GM23248 (cell line): ENCODE measurements around the gene CCNF. TPM values are rescaled to one million over a fixed set of nuclear protein-coding genes. Genes with fewer than 3 reads are reported as not detected.

Experiments used
- DNase-seq: peaks from one replicate; pipeline ENCODE4 v3.0.0-alpha.2; 2015
- H2AFZ ChIP-seq: fragments of 200-600 bp; sonication (generic); 2 replicates; pipeline ENCODE4 v1.6.1; 2016; ENCODE audit warnings: antibody characterized with exemption
- H3F3A ChIP-seq: fragments of 200-600 bp; sonication (generic); 2 replicates; pipeline ENCODE4 v1.6.1; 2016; ENCODE audit warnings: mild to moderate bottlenecking, antibody characterized with exemption, mixed run types; ENCODE audit not compliant: insufficient read depth
- H3K27ac ChIP-seq: fragments of 200-600 bp; sonication (generic); 2 replicates; pipeline ENCODE4 v1.5.1; 2016; ENCODE audit warnings: mild to moderate bottlenecking
- H3K27me3 ChIP-seq: fragments of 200-600 bp; sonication (generic); replicated peaks from 2 replicates; pipeline ENCODE4 v1.6.1; 2016; ENCODE audit warnings: mild to moderate bottlenecking; ENCODE audit not compliant: insufficient read depth
- H3K36me3 ChIP-seq: fragments of 200-600 bp; sonication (generic); 2 replicates; pipeline ENCODE4 v1.6.1; 2016; ENCODE audit warnings: low read depth, mild to moderate bottlenecking
- H3K4me1 ChIP-seq: fragments of 200-600 bp; sonication (generic); 2 replicates; pipeline ENCODE4 v1.6.1; 2016; ENCODE audit warnings: mild to moderate bottlenecking; ENCODE audit not compliant: insufficient read depth
- H3K4me2 ChIP-seq: fragments of 200-600 bp; sonication (generic); one replicate; pipeline ENCODE4 v1.6.1; 2016; ENCODE audit warnings: mild to moderate bottlenecking; ENCODE audit not compliant: unreplicated experiment
- H3K4me3 ChIP-seq: fragments of 200-600 bp; sonication (generic); 2 replicates; pipeline ENCODE4 v1.5.1; 2016; ENCODE audit warnings: mild to moderate bottlenecking
- H3K79me2 ChIP-seq: fragments of 200-600 bp; sonication (generic); 2 replicates; pipeline ENCODE4 v1.6.1; 2016; ENCODE audit warnings: mild to moderate bottlenecking; ENCODE audit not compliant: insufficient read depth
- H3K9ac ChIP-seq: fragments of 200-600 bp; sonication (generic); 2 replicates; pipeline ENCODE4 v1.6.1; 2016; ENCODE audit warnings: mild to moderate bottlenecking
- H3K9me2 ChIP-seq: fragments of 200-600 bp; sonication (generic); 2 replicates; pipeline ENCODE4 v1.6.1; 2016; ENCODE audit warnings: mixed run types, mild to moderate bottlenecking, moderate library complexity; ENCODE audit not compliant: insufficient read depth
- H3K9me3 ChIP-seq: fragments of 200-600 bp; sonication (generic); one replicate; pipeline ENCODE4 v1.6.1; 2017; ENCODE audit warnings: low read depth
- H4K20me1 ChIP-seq: fragments of 200-600 bp; sonication (generic); 2 replicates; pipeline ENCODE4 v1.6.0; 2016; ENCODE audit not compliant: insufficient read depth
- EZH2 ChIP-seq: fragments of 200-600 bp; sonication (generic); IDR thresholded peaks from 2 replicates; pipeline ENCODE4 v1.6.1; 2018; ENCODE audit warnings: antibody characterized with exemption, mild to moderate bottlenecking; ENCODE audit not compliant: insufficient read depth, poor library complexity, severe bottlenecking
- EZH2phosphoT487 ChIP-seq: fragments of 200-600 bp; sonication (generic); IDR thresholded peaks from 2 replicates; pipeline ENCODE4 v1.6.1; 2018; ENCODE audit warnings: antibody characterized with exemption, moderate library complexity, mild to moderate bottlenecking, low read depth; ENCODE audit not compliant: insufficient read depth
- WGBS, 2 experiments: methylation state at CpG; one replicate each; pipeline ENCODE4 v1.1.6; 2015 to 2017; ENCODE audit warnings: low lambda C conversion rate in 2 of 2, low coverage in 1 of 2; ENCODE audit errors: missing lambda C conversion rate in 2 of 2; 5-methylcytosine and 5-hydroxymethylcytosine counted together
- in situ Hi-C: fragments of 300-500 bp; cut with MboI; formaldehyde crosslinking; loops from 2 replicates; pipeline ENCODE4 v1.15.0; 2020
- polyA plus RNA-seq: library from polyadenylated mRNA; unstranded; fragments of >200 nt; fragmentation: Nextera tagmentation; extraction: Ambion mirVana; gene quantifications from 2 replicates; pipeline ENCODE4 v1.2.1, GENCODE V29; 2016
- total RNA-seq: library from RNA; depleted of rRNA; stranded (reverse); fragments of >200 nt; shearing (Covaris generic); gene quantifications from 2 replicates; pipeline ENCODE4 v1.2.3, GENCODE V29; 2014

Gene CCNF
- total and polyA plus RNA-seq, 2 experiments from 2014 or later = 9.3 to 11.5 TPM

DNA sequence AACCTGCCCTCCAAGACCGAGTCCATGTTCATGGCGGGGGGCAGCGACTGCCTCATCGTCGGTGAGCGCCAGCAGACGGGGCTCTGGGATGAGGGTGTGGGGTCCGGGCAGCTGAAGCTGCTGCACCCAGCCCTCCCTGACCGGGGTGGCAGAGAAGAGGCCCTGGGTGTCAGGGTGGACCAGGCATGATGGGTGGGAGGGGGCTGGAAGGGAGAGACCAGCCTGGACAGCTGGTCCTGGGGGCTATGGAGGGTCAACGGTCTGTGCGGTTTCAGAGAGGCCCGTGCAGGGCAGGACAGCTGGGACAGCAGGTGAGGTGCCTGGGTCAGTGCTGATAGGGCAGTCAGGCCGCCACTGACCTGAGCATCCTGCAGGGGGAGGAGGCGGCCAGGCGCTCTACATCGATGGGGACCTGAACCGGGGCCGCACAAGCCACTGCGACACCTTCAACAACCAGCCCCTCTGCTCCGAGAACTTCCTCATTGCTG, 71.2 kb downstream of the CCNF start:
- Histone ChIP-seq H3K4me2 (no peak overlapping the region), H3K4me1 (peaks cover 11% of the 10 kb centered on the region), H3K27ac (no peak overlapping the region), H2AFZ (no peak overlapping the region), H3K9me3 (no peaks in the 10 kb centered on the region), H3K36me3 (no peaks in the 10 kb centered on the region), H3K4me3 (no peak overlapping the region), H3K79me2 (no peaks in the 10 kb centered on the region; the same call in 1 of the 2 replicates), H3K9me2 (no peaks in the 10 kb centered on the region), H3F3A (no peaks in the 10 kb centered on the region), H3K27me3 (no peaks in the 10 kb centered on the region), H3K9ac (no peak overlapping the region), H4K20me1 (no peaks in the 10 kb centered on the region)
- in situ Hi-C loops = no loop called here
- 84 to 90% methylated on average over 18 to 19 of the region's 20 CpGs for WGBS, 2 experiments
- TF ChIP-seq EZH2 = no peak
- no peak for TF ChIP-seq EZH2phosphoT487
- DNase-seq = no peak

DNA sequence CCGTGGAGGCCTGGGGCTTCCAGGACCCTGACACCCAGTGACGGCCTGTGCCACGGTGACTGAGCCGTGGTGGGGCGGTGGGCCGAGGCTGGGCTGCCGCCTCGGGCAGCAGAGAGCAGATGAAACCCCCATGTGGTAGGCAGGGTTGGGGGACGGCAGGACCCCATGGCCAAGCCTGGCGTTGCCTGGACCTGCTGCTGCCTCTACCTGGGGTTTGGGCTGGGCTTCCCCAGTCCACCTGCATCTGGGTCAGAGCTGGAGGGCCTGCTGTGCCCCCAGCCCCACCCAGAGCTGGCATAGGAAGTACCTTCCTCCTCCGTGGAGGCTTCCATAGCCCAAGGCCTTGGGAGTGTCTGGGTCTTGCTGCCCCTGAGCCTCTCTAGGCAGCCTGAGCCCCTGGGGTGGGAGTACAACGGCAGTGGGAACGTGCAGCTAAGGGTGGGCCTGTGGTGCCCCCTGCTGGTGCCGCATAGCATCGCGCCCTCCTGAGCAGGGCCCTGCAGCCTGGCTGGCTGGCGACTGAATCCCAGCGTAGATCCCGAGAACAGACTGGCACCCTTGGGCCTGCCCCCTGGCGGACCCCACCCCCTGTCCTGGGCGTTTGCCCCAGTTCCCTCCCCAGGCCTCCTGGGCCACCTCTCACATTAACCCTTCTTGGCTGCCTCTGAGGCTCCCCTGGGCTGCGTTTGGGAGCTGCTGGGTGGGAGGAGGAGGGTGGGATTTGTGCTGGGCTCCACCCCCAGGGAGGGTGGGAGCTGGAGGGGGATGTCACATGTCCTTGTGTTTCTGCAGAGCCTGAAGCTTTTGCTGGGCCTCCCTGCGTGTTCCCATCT, 71.9 kb downstream of the CCNF start:
- H3K9ac ChIP-seq = no peak overlapping the region
- DNase-seq = peak; percentile 78
- H2AFZ ChIP-seq = no peak overlapping the region
- in situ Hi-C loops = no loop called here
- WGBS, 2 experiments = 41 to 44% methylated on average over 20 to 22 of the region's 23 CpGs
- no peaks in the 10 kb centered on the region for H3K9me3 ChIP-seq
- no peak overlapping the region for H3K27ac ChIP-seq
- no peaks in the 10 kb centered on the region for H3K27me3 ChIP-seq
- no peaks in the 10 kb centered on the region for H3F3A ChIP-seq
- H3K4me3 ChIP-seq = no peak overlapping the region
- no peaks in the 10 kb centered on the region for H4K20me1 ChIP-seq
- H3K79me2 ChIP-seq = no peaks in the 10 kb centered on the region; the same call in 1 of the 2 replicates
- TF ChIP-seq EZH2phosphoT487 (no peak), EZH2 (no peak)
- no peaks in the 10 kb centered on the region for H3K36me3 ChIP-seq
- H3K4me2 ChIP-seq = no peak overlapping the region
- peaks cover 11% of the 10 kb centered on the region for H3K4me1 ChIP-seq
- H3K9me2 ChIP-seq = no peaks in the 10 kb centered on the region

DNA sequence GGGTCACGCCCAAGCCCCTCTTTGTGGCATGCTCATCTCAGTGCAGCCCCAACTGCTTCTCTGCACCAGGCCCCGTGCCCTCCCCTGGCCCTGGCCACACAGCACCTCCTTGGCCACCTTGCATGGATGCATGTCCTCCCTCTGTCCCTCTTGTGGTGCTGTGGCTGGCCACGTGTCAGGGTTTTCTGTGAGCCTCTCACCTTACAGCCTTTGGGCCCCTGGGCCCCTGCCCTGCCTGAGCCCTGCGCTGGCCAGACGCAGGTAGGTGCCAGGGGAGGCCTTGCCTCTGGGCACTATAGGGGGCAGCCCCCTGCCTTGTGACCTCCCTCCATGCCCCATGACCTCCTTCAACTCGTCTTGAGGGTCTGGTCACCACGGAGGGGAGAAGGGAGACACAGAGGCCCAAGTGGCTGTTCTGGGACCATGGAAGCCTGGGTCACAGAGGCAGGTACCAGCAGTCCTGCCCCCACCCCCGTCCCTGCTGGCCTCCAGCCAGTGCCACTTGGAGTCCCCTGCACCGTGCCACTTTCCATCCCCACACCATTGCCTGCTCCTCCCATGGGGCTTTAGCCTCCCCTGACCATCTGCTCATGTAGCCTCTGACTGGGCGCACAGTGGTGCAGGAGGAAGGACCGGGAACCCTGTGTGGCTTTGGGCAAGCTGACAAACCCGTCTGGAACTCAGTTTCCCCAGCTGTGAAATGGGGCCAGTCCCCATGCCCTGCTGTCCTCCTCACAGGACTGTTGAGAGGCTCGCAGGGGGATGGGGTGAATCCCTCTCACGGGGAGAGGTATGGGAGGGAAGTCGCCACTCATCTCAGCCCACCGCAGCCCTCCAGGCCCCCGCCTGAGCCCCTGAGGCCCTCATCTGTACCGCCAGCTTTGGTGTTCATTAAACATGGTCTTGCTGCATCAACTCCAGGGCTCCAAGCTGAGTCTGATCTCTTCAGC, 73.0 kb downstream of the CCNF start:
- Histone ChIP-seq H3K9me3 (no peaks in the 10 kb centered on the region), H3K27ac (no peak overlapping the region), H4K20me1 (no peaks in the 10 kb centered on the region), H3K36me3 (no peaks in the 10 kb centered on the region), H3K79me2 (no peaks in the 10 kb centered on the region; the same call in 1 of the 2 replicates), H3K9me2 (no peaks in the 10 kb centered on the region), H3K4me2 (no peak overlapping the region), H3F3A (no peaks in the 10 kb centered on the region), H3K4me3 (no peak overlapping the region), H3K27me3 (no peaks in the 10 kb centered on the region), H2AFZ (no peak overlapping the region), H3K9ac (no peak overlapping the region), H3K4me1 (peaks cover 9% of the 10 kb centered on the region)
- in situ Hi-C loops = no loop called here
- TF ChIP-seq EZH2phosphoT487 (no peak), EZH2 (no peak)
- WGBS, 2 experiments = 75 to 83% methylated on average over 17 to 18 of the region's 18 CpGs
- DNase-seq = no peak

DNA sequence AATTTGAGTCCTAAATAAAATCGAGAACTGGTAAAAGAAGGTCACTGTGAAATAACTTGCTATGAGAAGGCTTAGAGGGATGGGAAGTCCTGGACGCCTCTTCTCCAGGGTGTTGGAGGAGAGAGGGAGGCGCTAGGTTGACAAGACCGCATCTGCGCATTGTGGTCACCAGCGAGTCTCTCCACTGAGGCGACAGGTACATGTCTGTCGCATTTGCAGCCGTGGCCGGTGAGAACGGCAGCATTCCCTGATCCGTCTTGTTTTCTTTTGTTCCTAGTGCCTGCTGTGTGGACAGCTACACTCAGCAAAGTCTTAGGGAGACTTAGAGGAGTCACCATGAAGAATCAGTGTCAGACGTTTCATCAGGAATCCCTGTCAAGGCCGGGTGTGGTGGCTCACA, 76.4 kb downstream of the CCNF start:
- H3K4me1 ChIP-seq = peaks cover 5% of the 10 kb centered on the region; the same call in 1 of the 2 replicates
- DNase-seq = no peak
- no peak overlapping the region for H3K9ac ChIP-seq
- in situ Hi-C loops = no loop called here
- 91 to 93% methylated on average over 14 of the region's 14 CpGs for WGBS, 2 experiments
- H2AFZ ChIP-seq = no peak overlapping the region
- no peak overlapping the region for H3K4me2 ChIP-seq
- no peaks in the 10 kb centered on the region for H3K27me3 ChIP-seq
- TF ChIP-seq EZH2 = no peak
- TF ChIP-seq EZH2phosphoT487 = no peak
- no peaks in the 10 kb centered on the region for H3K9me3 ChIP-seq
- H3K79me2 ChIP-seq = no peaks in the 10 kb centered on the region
- H3K4me3 ChIP-seq = no peak overlapping the region
- no peaks in the 10 kb centered on the region for H4K20me1 ChIP-seq
- H3F3A ChIP-seq = no peaks in the 10 kb centered on the region
- no peak overlapping the region for H3K27ac ChIP-seq
- no peaks in the 10 kb centered on the region for H3K9me2 ChIP-seq
- H3K36me3 ChIP-seq = no peaks in the 10 kb centered on the region
